Mesendoderm (in vitro differentiated cells): ENCODE data around the gene R3HCC1L.
A peak's percentile ranks its signal among the peaks of the same experiment; 100 is the strongest.

Experiments used
- DNase-seq: peaks from one replicate; pipeline ENCODE4 v3.0.0; 2013
- H2AK5ac ChIP-seq: 2 replicates; pipeline ENCODE4 v1.6.1; 2013; ENCODE audit warnings: low read length, inconsistent platforms
- H2BK120ac ChIP-seq: 2 replicates; pipeline ENCODE4 v1.6.1; 2013; ENCODE audit warnings: low read depth, mild to moderate bottlenecking, low read length, moderate library complexity, mixed read lengths
- H2BK15ac ChIP-seq: replicated peaks from 2 replicates; pipeline ENCODE4 v1.6.1; 2013; ENCODE audit warnings: low read depth, mild to moderate bottlenecking, moderate library complexity
- H2BK5ac ChIP-seq: 2 replicates; pipeline ENCODE4 v1.6.1; 2013; ENCODE audit warnings: low read length, inconsistent platforms
- H3K18ac ChIP-seq: 2 replicates; pipeline ENCODE4 v1.6.1; 2013; ENCODE audit warnings: mild to moderate bottlenecking, low read length, mixed read lengths
- H3K23ac ChIP-seq: one replicate; pipeline ENCODE4 v1.6.1; 2013; ENCODE audit warnings: low read length
- H3K27ac ChIP-seq: 2 replicates; pipeline ENCODE4 v1.5.1; 2013; ENCODE audit warnings: low read depth, mild to moderate bottlenecking, inconsistent platforms, low read length, moderate library complexity
- H3K27me3 ChIP-seq: 2 replicates; pipeline ENCODE4 v1.6.1; 2013; ENCODE audit warnings: low read length, control low read depth, mild to moderate bottlenecking, inconsistent platforms; ENCODE audit not compliant: insufficient read depth, poor library complexity
- H3K36me3 ChIP-seq: 2 replicates; pipeline ENCODE4 v1.6.1; 2013; ENCODE audit warnings: low read length, inconsistent platforms; ENCODE audit not compliant: control insufficient read depth, insufficient read depth
- H3K4ac ChIP-seq: one replicate; pipeline ENCODE4 v1.6.1; 2013; ENCODE audit warnings: low read depth, mild to moderate bottlenecking, low read length, moderate library complexity
- H3K4me1 ChIP-seq: 2 replicates; pipeline ENCODE4 v1.6.1; 2013; ENCODE audit warnings: low read depth, low read length, inconsistent platforms; ENCODE audit not compliant: control insufficient read depth
- H3K4me2 ChIP-seq: 2 replicates; pipeline ENCODE4 v1.6.1; 2013; ENCODE audit warnings: low read length
- H3K4me3 ChIP-seq: 2 replicates; pipeline ENCODE4 v1.5.1; 2013; ENCODE audit warnings: mild to moderate bottlenecking, low read length
- H3K56ac ChIP-seq: one replicate; pipeline ENCODE4 v1.6.1; 2013; ENCODE audit warnings: low read length
- H3K79me1 ChIP-seq: 2 replicates; pipeline ENCODE4 v1.6.1; 2013; ENCODE audit warnings: low read length, inconsistent platforms
- H3K79me2 ChIP-seq: 2 replicates; pipeline ENCODE4 v1.6.1; 2013; ENCODE audit warnings: mild to moderate bottlenecking, low read length; ENCODE audit not compliant: control insufficient read depth, insufficient read depth
- H3K9ac ChIP-seq: 2 replicates; pipeline ENCODE4 v1.6.1; 2013; ENCODE audit warnings: low read length, inconsistent platforms
- H4K5ac ChIP-seq: one replicate; pipeline ENCODE4 v1.6.1; 2013; ENCODE audit warnings: low read length
- H4K8ac ChIP-seq: one replicate; pipeline ENCODE4 v1.6.1; 2013; ENCODE audit warnings: low read depth, mild to moderate bottlenecking, control low read depth, low read length, moderate library complexity
- WGBS: extraction: QIAGEN DNeasy Blood & Tissue Kit; methylation state at CpG from one replicate; pipeline ENCODE4 v1.1.7; 2013; ENCODE audit warnings: low lambda C conversion rate, missing lambda C conversion rate; ENCODE audit not compliant: insufficient coverage; ENCODE audit errors: extremely low coverage; 5-methylcytosine and 5-hydroxymethylcytosine counted together

The R3HCC1L gene

GRCh38 chr10:98270786-98271185 lies 136.3 kb downstream of the R3HCC1L start:
- no peaks in the 10 kb centered on the region for H3K27me3 ChIP-seq
- no peak overlapping the region for H2BK15ac ChIP-seq
- no peak overlapping the region for H3K9ac ChIP-seq
- no peak overlapping the region for H3K4ac ChIP-seq
- peaks cover 15% of the 10 kb centered on the region for H3K4me1 ChIP-seq
- H3K4me2 ChIP-seq = no peak overlapping the region
- no peak overlapping the region for H2BK120ac ChIP-seq
- H3K18ac ChIP-seq = no peak overlapping the region
- H3K27ac ChIP-seq = no peak overlapping the region
- H3K79me1 ChIP-seq = no peaks in the 10 kb centered on the region
- H4K8ac ChIP-seq = no peak overlapping the region
- peak overlapping the region; percentile 16 for H2AK5ac ChIP-seq
- no peaks in the 10 kb centered on the region for H3K79me2 ChIP-seq
- no peaks in the 10 kb centered on the region for H3K36me3 ChIP-seq
- H2BK5ac ChIP-seq = no peak overlapping the region
- no peak overlapping the region for H3K4me3 ChIP-seq
- DNase-seq = no peak
- peak overlapping the region; percentile 1 for H3K56ac ChIP-seq
- H4K5ac ChIP-seq = no peak overlapping the region
- no peak overlapping the region for H3K23ac ChIP-seq
- WGBS = no CpG with 5 or more reads among the region's 2 CpGs

- no peak overlapping the region for H3K18ac ChIP-seq
- H2BK120ac ChIP-seq = no peak overlapping the region
- H4K8ac ChIP-seq = no peak overlapping the region
- H3K4me1 ChIP-seq = peaks cover 8% of the 10 kb centered on the region
- H2AK5ac ChIP-seq = no peak overlapping the region
- no peak for DNase-seq
- H3K56ac ChIP-seq = no peak overlapping the region
- no peak overlapping the region for H3K4me3 ChIP-seq
- no peak overlapping the region for H3K23ac ChIP-seq
- H3K27me3 ChIP-seq = no peaks in the 10 kb centered on the region
- no peaks in the 10 kb centered on the region for H3K36me3 ChIP-seq
- H3K4ac ChIP-seq = no peak overlapping the region
- no peak overlapping the region for H2BK5ac ChIP-seq
- H3K27ac ChIP-seq = no peak overlapping the region
- H3K79me2 ChIP-seq = no peaks in the 10 kb centered on the region
- H4K5ac ChIP-seq = no peak overlapping the region
- no peaks in the 10 kb centered on the region for H3K79me1 ChIP-seq
- no peak overlapping the region for H2BK15ac ChIP-seq
- H3K4me2 ChIP-seq = no peak overlapping the region
- no CpG with 5 or more reads among the region's 8 CpGs for WGBS
- no peak overlapping the region for H3K9ac ChIP-seq
Observed at GRCh38 chr10:98272245-98272644, 137.8 kb downstream of the R3HCC1L start.

GRCh38 chr10:98272656-98273055 lies 138.2 kb downstream of the R3HCC1L start:
- no peak overlapping the region for H4K8ac ChIP-seq
- no peak overlapping the region for H2BK5ac ChIP-seq
- H3K27ac ChIP-seq = no peak overlapping the region
- no peaks in the 10 kb centered on the region for H3K79me2 ChIP-seq
- H3K23ac ChIP-seq = no peak overlapping the region
- DNase-seq = no peak
- H3K36me3 ChIP-seq = no peaks in the 10 kb centered on the region
- H3K27me3 ChIP-seq = no peaks in the 10 kb centered on the region
- no peak overlapping the region for H3K4me3 ChIP-seq
- H2AK5ac ChIP-seq = no peak overlapping the region
- WGBS = no CpG with 5 or more reads among the region's 10 CpGs
- H3K56ac ChIP-seq = no peak overlapping the region
- H3K4me2 ChIP-seq = no peak overlapping the region
- no peak overlapping the region for H3K4ac ChIP-seq
- H3K18ac ChIP-seq = no peak overlapping the region
- no peak overlapping the region for H2BK15ac ChIP-seq
- H4K5ac ChIP-seq = no peak overlapping the region
- H3K4me1 ChIP-seq = peaks cover 8% of the 10 kb centered on the region
- no peak overlapping the region for H2BK120ac ChIP-seq
- no peaks in the 10 kb centered on the region for H3K79me1 ChIP-seq
- no peak overlapping the region for H3K9ac ChIP-seq

- Histone ChIP-seq H4K5ac (no peak overlapping the region), H4K8ac (no peak overlapping the region), H3K27me3 (no peaks in the 10 kb centered on the region), H3K18ac (no peak overlapping the region), H3K4me2 (no peak overlapping the region), H3K4me3 (no peak overlapping the region), H2BK5ac (no peak overlapping the region), H3K23ac (no peak overlapping the region), H3K9ac (no peak overlapping the region), H3K56ac (no peak overlapping the region), H2BK15ac (no peak overlapping the region), H3K4ac (no peak overlapping the region), H3K79me2 (no peaks in the 10 kb centered on the region), H2AK5ac (no peak overlapping the region), H3K79me1 (no peaks in the 10 kb centered on the region), H3K4me1 (peaks cover 8% of the 10 kb centered on the region), H2BK120ac (no peak overlapping the region), H3K27ac (no peak overlapping the region), H3K36me3 (no peaks in the 10 kb centered on the region)
- no CpG with 5 or more reads among the region's 9 CpGs for WGBS
- DNase-seq = peak; percentile 58
Observed at GRCh38 chr10:98273057-98273850, 138.8 kb downstream of the R3HCC1L start.

- H3K79me1 ChIP-seq = no peaks in the 10 kb centered on the region
- no CpG with 5 or more reads among the region's 3 CpGs for WGBS
- peaks cover 6% of the 10 kb centered on the region for H3K4me1 ChIP-seq
- DNase-seq = no peak
- H3K4me2 ChIP-seq = no peak overlapping the region
- H2AK5ac ChIP-seq = no peak overlapping the region
- H3K9ac ChIP-seq = no peak overlapping the region
- H2BK5ac ChIP-seq = no peak overlapping the region
- H3K27me3 ChIP-seq = no peaks in the 10 kb centered on the region
- no peak overlapping the region for H2BK15ac ChIP-seq
- no peak overlapping the region for H3K56ac ChIP-seq
- H3K79me2 ChIP-seq = no peaks in the 10 kb centered on the region
- H3K18ac ChIP-seq = no peak overlapping the region
- H3K4ac ChIP-seq = no peak overlapping the region
- H4K5ac ChIP-seq = no peak overlapping the region
- H3K23ac ChIP-seq = no peak overlapping the region
- no peak overlapping the region for H3K4me3 ChIP-seq
- no peak overlapping the region for H2BK120ac ChIP-seq
- H3K36me3 ChIP-seq = no peaks in the 10 kb centered on the region
- H3K27ac ChIP-seq = no peak overlapping the region
- H4K8ac ChIP-seq = no peak overlapping the region
Observed at GRCh38 chr10:98274562-98274961, 140.1 kb downstream of the R3HCC1L start.

- H3K79me1 ChIP-seq = no peaks in the 10 kb centered on the region
- H4K5ac ChIP-seq = no peak overlapping the region
- H2BK5ac ChIP-seq = no peak overlapping the region
- H3K27ac ChIP-seq = no peak overlapping the region
- H3K4me2 ChIP-seq = no peak overlapping the region
- WGBS = no CpG with 5 or more reads among the region's 3 CpGs
- no peak overlapping the region for H4K8ac ChIP-seq
- H3K4me1 ChIP-seq = peaks cover 4% of the 10 kb centered on the region
- no peaks in the 10 kb centered on the region for H3K27me3 ChIP-seq
- no peak overlapping the region for H3K18ac ChIP-seq
- H3K36me3 ChIP-seq = no peaks in the 10 kb centered on the region
- H3K23ac ChIP-seq = no peak overlapping the region
- H3K79me2 ChIP-seq = no peaks in the 10 kb centered on the region
- no peak overlapping the region for H2BK15ac ChIP-seq
- no peak overlapping the region for H3K4me3 ChIP-seq
- no peak overlapping the region for H2BK120ac ChIP-seq
- DNase-seq = no peak
- H3K9ac ChIP-seq = no peak overlapping the region
- no peak overlapping the region for H3K4ac ChIP-seq
- no peak overlapping the region for H2AK5ac ChIP-seq
- no peak overlapping the region for H3K56ac ChIP-seq
Observed at GRCh38 chr10:98276311-98276710, 141.9 kb downstream of the R3HCC1L start.
